GM18867 (cell line): Measurements from ENCODE around the gene LPGAT1.
A peak's percentile ranks its signal among the peaks of the same experiment; 100 is the strongest.

Source experiments
- ATAC-seq: cut with Tn5 transposase; IDR thresholded peaks from one replicate; pipeline ENCODE4 v1.9.1; 2021; ENCODE audit warnings: mild to moderate bottlenecking, moderate library complexity; ENCODE audit not compliant: unreplicated experiment

Gene LPGAT1

GRCh38 chr1:211781260-211781659 lies 49.3 kb downstream of the LPGAT1 start:
- no peak for ATAC-seq

GRCh38 chr1:211775170-211775569 lies 55.4 kb downstream of the LPGAT1 start:
- no peak for ATAC-seq

- no peak for ATAC-seq
Measured at GRCh38 chr1:211764701-211765100, 65.9 kb downstream of the LPGAT1 start.

GRCh38 chr1:211762206-211762605 lies 68.4 kb downstream of the LPGAT1 start:
- ATAC-seq = no peak

GRCh38 chr1:211761400-211761799 lies 69.2 kb downstream of the LPGAT1 start:
- ATAC-seq = no peak

GRCh38 chr1:211756471-211757020 lies 74.0 kb downstream of the LPGAT1 start:
- ATAC-seq = no peak

GRCh38 chr1:211753649-211754251 lies 76.8 kb downstream of the LPGAT1 start:
- ATAC-seq = no peak

GRCh38 chr1:211752951-211753486 lies 77.5 kb downstream of the LPGAT1 start:
- ATAC-seq = no peak

GRCh38 chr1:211752317-211752716 lies 78.2 kb downstream of the LPGAT1 start:
- ATAC-seq = no peak

- ATAC-seq = no peak
Measured at GRCh38 chr1:211751438-211751837, 79.1 kb downstream of the LPGAT1 start.

- ATAC-seq = no peak
Measured at GRCh38 chr1:211750599-211750998, 80.0 kb downstream of the LPGAT1 start.

- ATAC-seq = no peak
Measured at GRCh38 chr1:211749251-211749650, 81.3 kb downstream of the LPGAT1 start.

GRCh38 chr1:211748810-211749209 lies 81.8 kb downstream of the LPGAT1 start:
- no peak for ATAC-seq

GRCh38 chr1:211742889-211743529 lies 87.6 kb downstream of the LPGAT1 start:
- ATAC-seq = no peak

GRCh38 chr1:211742272-211742671 lies 88.3 kb downstream of the LPGAT1 start:
- no peak for ATAC-seq

GRCh38 chr1:211741788-211742187 lies 88.8 kb downstream of the LPGAT1 start:
- ATAC-seq = no peak

- no peak for ATAC-seq
Measured at GRCh38 chr1:211741116-211741515, 89.4 kb downstream of the LPGAT1 start.

GRCh38 chr1:211739671-211740411 lies 90.7 kb downstream of the LPGAT1 start:
- ATAC-seq = peak; percentile 78

GRCh38 chr1:211738691-211739301 lies 91.8 kb downstream of the LPGAT1 start:
- peak; percentile 35 for ATAC-seq

- ATAC-seq = no peak
Measured at GRCh38 chr1:211738096-211738690, 92.4 kb downstream of the LPGAT1 start.
